T-helper 17 cell (primary cell): ENCODE data around the gene NUDT22. TPM values are rescaled to one million over a fixed set of nuclear protein-coding genes. Genes with fewer than 3 reads are reported as not detected.

ENCODE experiments used
- ATAC-seq: fragments of 150-1000 bp; cut with Tn5 transposase; 2 replicates; pipeline ENCODE4 v1.10.0; 2021; ENCODE audit warnings: mild to moderate bottlenecking, moderate library complexity
- DNase-seq, 3 donors: peaks; one replicate each; pipeline versions ENCODE4 v3.0.0 to v3.0.0-alpha.2; 2020 to 2021
- H3K9me3 ChIP-seq: one replicate; pipeline ENCODE4 v1.7.0; 2013; ENCODE audit warnings: low read length, mild to moderate bottlenecking; ENCODE audit not compliant: control insufficient read depth, poor library complexity, severe bottlenecking
- H3K27ac Mint-ChIP-seq: one replicate; pipeline ENCODE4 v1.8.0; 2022; ENCODE audit warnings: mild to moderate bottlenecking, moderate library complexity, mixed read lengths
- H3K27me3 Mint-ChIP-seq: one replicate; pipeline ENCODE4 v1.8.0; 2022; ENCODE audit warnings: mixed read lengths
- H3K36me3 Mint-ChIP-seq: one replicate; pipeline ENCODE4 v1.8.0; 2022; ENCODE audit warnings: low read depth, mixed read lengths
- H3K4me1 Mint-ChIP-seq: one replicate; pipeline ENCODE4 v1.8.0; 2022; ENCODE audit warnings: mild to moderate bottlenecking, mixed read lengths
- H3K4me3 Mint-ChIP-seq: one replicate; pipeline ENCODE4 v1.8.0; 2022; ENCODE audit warnings: mild to moderate bottlenecking, moderate library complexity, mixed read lengths
- total RNA-seq, 4 donors: library from RNA in 2 of 4; stranded (reverse) in 2 of 4; gene quantifications; one replicate each; pipeline ENCODE4 v1.2.3 and lab custom pipeline; 2022 to 2026

Gene NUDT22
- total RNA-seq, 2 donors from 2014 or later, result 30.8 to 42.8 TPM

GRCh38 chr11:64226507-64227051, 505 bp downstream of the NUDT22 start:
- H3K9me3 ChIP-seq, result no peaks in the 10 kb centered on the region
- peak in 2 of 3 donors; percentile 36 to 53 for DNase-seq
- ATAC-seq, result peak; percentile 21
- Mint-ChIP-seq H3K4me1 (peaks cover 26% of the 10 kb centered on the region), H3K4me3 (peak overlapping the region; percentile 91), H3K36me3 (no peaks in the 10 kb centered on the region), H3K27ac (peak overlapping the region; percentile 77), H3K27me3 (no peaks in the 10 kb centered on the region)

- no peaks in the 10 kb centered on the region for H3K27me3 Mint-ChIP-seq
- peaks cover 30% of the 10 kb centered on the region for H3K4me1 Mint-ChIP-seq
- no peak for ATAC-seq
- no peaks in the 10 kb centered on the region for H3K9me3 ChIP-seq
- no peak for DNase-seq
- H3K4me3 Mint-ChIP-seq, result peak overlapping the region; percentile 91
- H3K27ac Mint-ChIP-seq, result peak overlapping the region; percentile 77
- H3K36me3 Mint-ChIP-seq, result no peaks in the 10 kb centered on the region
Measured at GRCh38 chr11:64227405-64227956, 1.4 kb downstream of the NUDT22 start.

GRCh38 chr11:64229090-64229743, 3.1 kb downstream of the NUDT22 start:
- H3K9me3 ChIP-seq, result no peaks in the 10 kb centered on the region
- Mint-ChIP-seq H3K27ac (peak overlapping the region; percentile 90), H3K4me3 (peak overlapping the region; percentile 92), H3K4me1 (peaks cover 30% of the 10 kb centered on the region), H3K27me3 (no peaks in the 10 kb centered on the region), H3K36me3 (no peaks in the 10 kb centered on the region)
- ATAC-seq, result no peak
- no peak for DNase-seq

- no peak for ATAC-seq
- DNase-seq, result no peak
- Mint-ChIP-seq H3K36me3 (no peaks in the 10 kb centered on the region), H3K27ac (peak overlapping the region; percentile 90), H3K27me3 (no peaks in the 10 kb centered on the region), H3K4me3 (peak overlapping the region; percentile 92), H3K4me1 (peaks cover 30% of the 10 kb centered on the region)
- no peaks in the 10 kb centered on the region for H3K9me3 ChIP-seq
Measured at GRCh38 chr11:64229744-64230170, 3.7 kb downstream of the NUDT22 start.

- peaks cover 34% of the 10 kb centered on the region for H3K4me1 Mint-ChIP-seq
- DNase-seq (peak; percentile 72 to 83 (median 83)), ATAC-seq (peak; percentile 68)
- H3K4me3 Mint-ChIP-seq, result peak within 1 kb of the TSS; percentile 92
- no peaks in the 10 kb centered on the region for H3K9me3 ChIP-seq
- H3K27ac Mint-ChIP-seq, result peak within 1 kb of the TSS; percentile 90
- H3K27me3 Mint-ChIP-seq, result no peaks in the 10 kb centered on the region
- H3K36me3 Mint-ChIP-seq, result no peaks in the 10 kb centered on the region
Measured at GRCh38 chr11:64230171-64230984, 4.3 kb downstream of the NUDT22 start, which contains the start of gene DNAJC4. Gene DNAJC4 (plus strand): TSS chr11:64230548. CDS start chr11:64230855, 307 bp downstream.

GRCh38 chr11:64230985-64231365, 4.9 kb downstream of the NUDT22 start:
- no peaks in the 10 kb centered on the region for H3K9me3 ChIP-seq
- ATAC-seq (no peak), DNase-seq (no peak)
- H3K4me3 Mint-ChIP-seq, result peak overlapping the region; percentile 92
- H3K4me1 Mint-ChIP-seq, result peaks cover 35% of the 10 kb centered on the region
- H3K27me3 Mint-ChIP-seq, result no peaks in the 10 kb centered on the region
- peak overlapping the region; percentile 90 for H3K27ac Mint-ChIP-seq
- H3K36me3 Mint-ChIP-seq, result no peaks in the 10 kb centered on the region

GRCh38 chr11:64231546-64231945, 5.5 kb downstream of the NUDT22 start:
- ATAC-seq (no peak), DNase-seq (no peak)
- Mint-ChIP-seq H3K27me3 (no peaks in the 10 kb centered on the region), H3K36me3 (no peaks in the 10 kb centered on the region), H3K4me1 (peaks cover 34% of the 10 kb centered on the region), H3K4me3 (peak overlapping the region; percentile 92), H3K27ac (peak overlapping the region; percentile 90)
- no peaks in the 10 kb centered on the region for H3K9me3 ChIP-seq

GRCh38 chr11:64232182-64232966, 6.3 kb downstream of the NUDT22 start:
- Mint-ChIP-seq H3K36me3 (no peaks in the 10 kb centered on the region), H3K27me3 (no peaks in the 10 kb centered on the region), H3K27ac (peak overlapping the region; percentile 90), H3K4me3 (peak overlapping the region; percentile 92), H3K4me1 (peaks cover 26% of the 10 kb centered on the region)
- no peak for DNase-seq
- ATAC-seq, result no peak
- no peaks in the 10 kb centered on the region for H3K9me3 ChIP-seq

- no peaks in the 10 kb centered on the region for H3K9me3 ChIP-seq
- no peaks in the 10 kb centered on the region for H3K27me3 Mint-ChIP-seq
- H3K4me1 Mint-ChIP-seq, result peaks cover 25% of the 10 kb centered on the region
- H3K27ac Mint-ChIP-seq, result peak overlapping the region; percentile 79
- no peak for DNase-seq
- no peak for ATAC-seq
- H3K4me3 Mint-ChIP-seq, result peak overlapping the region; percentile 82
- no peaks in the 10 kb centered on the region for H3K36me3 Mint-ChIP-seq
Measured at GRCh38 chr11:64232967-64233315, 6.9 kb downstream of the NUDT22 start.

GRCh38 chr11:64233913-64234586, 8.0 kb downstream of the NUDT22 start, which contains the start of gene VEGFB:
Gene VEGFB (plus strand): TSS chr11:64234584. CDS start chr11:64234834, 250 bp downstream.
- peak within 1 kb of the TSS; percentile 82 for H3K4me3 Mint-ChIP-seq
- peaks cover 25% of the 10 kb centered on the region for H3K4me1 Mint-ChIP-seq
- ATAC-seq, result peak; percentile 65
- H3K9me3 ChIP-seq, result no peaks in the 10 kb centered on the region
- no peaks in the 10 kb centered on the region for H3K27me3 Mint-ChIP-seq
- H3K27ac Mint-ChIP-seq, result peak within 1 kb of the TSS; percentile 98
- DNase-seq, result peak; percentile 47 to 81 (median 77)
- H3K36me3 Mint-ChIP-seq, result no peaks in the 10 kb centered on the region

- Mint-ChIP-seq H3K27me3 (no peaks in the 10 kb centered on the region), H3K4me1 (peaks cover 21% of the 10 kb centered on the region), H3K4me3 (peak overlapping the region; percentile 77), H3K36me3 (no peaks in the 10 kb centered on the region), H3K27ac (peak overlapping the region; percentile 98)
- DNase-seq, result peak; percentile 46 to 58 (median 57)
- H3K9me3 ChIP-seq, result no peaks in the 10 kb centered on the region
- ATAC-seq, result peak; percentile 65
Measured at GRCh38 chr11:64234647-64235379, 8.7 kb downstream of the NUDT22 start.
